Suprapubic skin (tissue), 4 donors: ENCODE measurements around the gene MESP1. TPM values are rescaled to one million over a fixed set of nuclear protein-coding genes. Genes with fewer than 3 reads are reported as not detected.
A peak's percentile ranks its signal among the peaks of the same experiment; 100 is the strongest.

ENCODE experiments used
- DNase-seq, 2 donors: peaks; one replicate each; pipeline ENCODE4 v3.0.0-alpha.2; 2019; ENCODE audit warnings: low spot score in 2 of 2
- H3K27ac ChIP-seq: fragments of 200-600 bp; sonication (generic); one replicate; pipeline ENCODE4 v1.5.1; 2019
- H3K27me3 ChIP-seq: fragments of 200-600 bp; sonication (generic); one replicate; pipeline ENCODE4 v1.5.1; 2019
- H3K36me3 ChIP-seq: fragments of 200-600 bp; sonication (generic); one replicate; pipeline ENCODE4 v1.5.1; 2019
- H3K4me1 ChIP-seq: fragments of 200-600 bp; sonication (generic); one replicate; pipeline ENCODE4 v1.5.1; 2019
- H3K4me3 ChIP-seq: fragments of 200-600 bp; sonication (generic); one replicate; pipeline ENCODE4 v1.5.1; 2019; ENCODE audit warnings: mild to moderate bottlenecking
- H3K9me3 ChIP-seq: fragments of 200-600 bp; sonication (generic); one replicate; pipeline ENCODE4 v1.5.1; 2019
- CTCF ChIP-seq, 2 donors: fragments of 200-600 bp in 1 of 2; fragments of 450-650 bp in 1 of 2; sonication (generic) in 1 of 2; IDR thresholded peaks; one replicate each; pipeline ENCODE4 v1.5.1; 2016 to 2019; ENCODE audit warnings: antibody characterized with exemption in 2 of 2, mild to moderate bottlenecking in 1 of 2, moderate library complexity in 1 of 2
- EP300 ChIP-seq: sonication (generic); formaldehyde crosslinking; IDR thresholded peaks from one replicate; pipeline ENCODE4 v1.6.1; 2017; ENCODE audit warnings: antibody characterized with exemption
- POLR2A ChIP-seq, 2 donors: fragments of 450-650 bp; IDR thresholded peaks; one replicate each; pipeline ENCODE4 v1.6.1; 2017; ENCODE audit warnings: antibody characterized with exemption in 2 of 2, mild to moderate bottlenecking in 2 of 2, moderate library complexity in 2 of 2
- POLR2AphosphoS5 ChIP-seq, 3 donors: sonication (generic); formaldehyde crosslinking; IDR thresholded peaks; one replicate each; pipeline ENCODE4 v1.6.1; 2017; ENCODE audit warnings: antibody characterized with exemption in 3 of 3
- WGBS: methylation state at CpG from one replicate; pipeline ENCODE4 v1.1.5; 2018; 5-methylcytosine and 5-hydroxymethylcytosine counted together
- total RNA-seq, 4 donors: library from RNA; depleted of rRNA; stranded (reverse); fragments of >200 nt; gene quantifications; one replicate each; pipeline ENCODE4 v1.1.0, GENCODE V29; 2016

The MESP1 gene
- total RNA-seq, 4 donors from 2014 or later = 0.49 to 1.9 (median 0.89) TPM

- Histone ChIP-seq H3K4me3 (no peak overlapping the region), H3K27me3 (no peaks in the 10 kb centered on the region), H3K9me3 (no peaks in the 10 kb centered on the region), H3K36me3 (peaks cover 41% of the 10 kb centered on the region), H3K27ac (no peak overlapping the region), H3K4me1 (peaks cover 19% of the 10 kb centered on the region)
- DNase-seq = no peak
- 97% methylated on average over 3 of the region's 3 CpGs for WGBS
- no peak for TF ChIP-seq EP300
- no peak for TF ChIP-seq POLR2AphosphoS5 (IDR thresholded peaks at IDR 0.05)
- no peak for TF ChIP-seq CTCF (IDR thresholded peaks at IDR 0.05)
- TF ChIP-seq POLR2A (IDR thresholded peaks at IDR 0.05) = no peak
These were observed 36.9 kb upstream of the MESP1 start for GRCh38 chr15:89787944-89788343.

GRCh38 chr15:89785774-89786140 lies 34.7 kb upstream of the MESP1 start:
- Histone ChIP-seq H3K36me3 (peaks cover 21% of the 10 kb centered on the region), H3K4me1 (peaks cover 40% of the 10 kb centered on the region), H3K4me3 (no peak overlapping the region), H3K27me3 (no peaks in the 10 kb centered on the region), H3K27ac (no peak overlapping the region), H3K9me3 (no peaks in the 10 kb centered on the region)
- TF ChIP-seq CTCF (IDR thresholded peaks at IDR 0.05) (no peak), POLR2A (IDR thresholded peaks at IDR 0.05) (no peak), POLR2AphosphoS5 (IDR thresholded peaks at IDR 0.05) (no peak), EP300 (no peak)
- no peak for DNase-seq

- Histone ChIP-seq H3K27me3 (no peaks in the 10 kb centered on the region), H3K4me3 (no peak overlapping the region), H3K9me3 (no peaks in the 10 kb centered on the region), H3K4me1 (peaks cover 44% of the 10 kb centered on the region), H3K27ac (peak overlapping the region; percentile 59), H3K36me3 (peaks cover 15% of the 10 kb centered on the region)
- no peak for TF ChIP-seq EP300
- no peak for TF ChIP-seq CTCF (IDR thresholded peaks at IDR 0.05)
- TF ChIP-seq POLR2AphosphoS5 (IDR thresholded peaks at IDR 0.05) = no peak
- TF ChIP-seq POLR2A (IDR thresholded peaks at IDR 0.05) = no peak
- WGBS = 71% methylated on average over 13 of the region's 13 CpGs
- no peak for DNase-seq
These were observed 34.2 kb upstream of the MESP1 start for GRCh38 chr15:89785064-89785773.

GRCh38 chr15:89784686-89784960 lies 33.6 kb upstream of the MESP1 start:
- WGBS = 98% methylated on average over 3 of the region's 7 CpGs
- Histone ChIP-seq H3K9me3 (no peaks in the 10 kb centered on the region), H3K4me1 (peaks cover 47% of the 10 kb centered on the region), H3K4me3 (no peak overlapping the region), H3K27ac (peak overlapping the region; percentile 59), H3K36me3 (peaks cover 14% of the 10 kb centered on the region), H3K27me3 (no peaks in the 10 kb centered on the region)
- no peak for DNase-seq
- TF ChIP-seq CTCF (IDR thresholded peaks at IDR 0.05) (no peak), POLR2AphosphoS5 (IDR thresholded peaks at IDR 0.05) (no peak), EP300 (no peak), POLR2A (IDR thresholded peaks at IDR 0.05) (no peak)

- H3K4me1 ChIP-seq = peaks cover 47% of the 10 kb centered on the region
These were observed 33.0 kb upstream of the MESP1 start for GRCh38 chr15:89783861-89784685.

More at GRCh38 chr15:89783861-89784685, 33.0 kb upstream of the MESP1 start:
- no peak for DNase-seq
- Histone ChIP-seq H3K36me3 (peaks cover 14% of the 10 kb centered on the region), H3K4me3 (no peak overlapping the region), H3K9me3 (no peaks in the 10 kb centered on the region), H3K27ac (peak overlapping the region; percentile 59), H3K27me3 (no peaks in the 10 kb centered on the region)
- WGBS = 80% methylated on average over 8 of the region's 15 CpGs
- TF ChIP-seq POLR2A (IDR thresholded peaks at IDR 0.05) (no peak), EP300 (no peak), CTCF (IDR thresholded peaks at IDR 0.05) (no peak), POLR2AphosphoS5 (IDR thresholded peaks at IDR 0.05) (no peak)
